A673 (cell line): ENCODE results near the gene ACOXL. TPM values are rescaled to one million over a fixed set of nuclear protein-coding genes. Genes with fewer than 3 reads are reported as not detected.

Experiments
- BruUV-seq: library from RNA; stranded (reverse); fragments of 400-500 nt; replicated peaks from 2 replicates; lab custom pipeline; 2021; lab: Mats Ljungman, UMichigan
- CTCF ChIA-PET: fragments of 300-600 bp; sonication (Branson Sonifier 250); formaldehyde crosslinking; loops from one replicate; lab custom pipeline; 2022; ENCODE audit warnings: antibody characterized with exemption; lab: Charles Lee
- POLR2A ChIA-PET: fragments of 300-600 bp; sonication (Branson Sonifier 250); formaldehyde crosslinking; loops from one replicate; lab custom pipeline; 2022; ENCODE audit warnings: antibody characterized with exemption; ENCODE audit not compliant: low non-redundant PET; lab: Charles Lee
- DNase-seq: peaks from one replicate; pipeline ENCODE4 v3.0.0-alpha.2; 2015; ENCODE audit warnings: low spot score
- H3K27ac ChIP-seq: fragments of 200-600 bp; sonication (generic); 2 replicates; pipeline ENCODE4 v1.5.1; 2016; ENCODE audit warnings: mixed run types, low read depth, mild to moderate bottlenecking, mixed read lengths, antibody characterized with exemption, low read length; ENCODE audit not compliant: poor library complexity, severe bottlenecking
- H3K27me3 ChIP-seq: fragments of 200-600 bp; sonication (generic); replicated peaks from 2 replicates; pipeline ENCODE4 v1.6.1; 2017; ENCODE audit warnings: mixed run types, low read depth, mild to moderate bottlenecking, mixed read lengths, antibody characterized with exemption, low read length; ENCODE audit not compliant: insufficient read depth, poor library complexity
- H3K36me3 ChIP-seq: fragments of 200-600 bp; sonication (generic); 2 replicates; pipeline ENCODE4 v1.6.1; 2016; ENCODE audit warnings: mixed run types, mild to moderate bottlenecking, mixed read lengths, antibody characterized with exemption, low read length; ENCODE audit not compliant: insufficient read depth, poor library complexity, severe bottlenecking
- H3K4me1 ChIP-seq: fragments of 200-600 bp; sonication (generic); 2 replicates; pipeline ENCODE4 v1.6.1; 2017; ENCODE audit warnings: mixed run types, mild to moderate bottlenecking, mixed read lengths, antibody characterized with exemption, low read length; ENCODE audit not compliant: insufficient read depth, poor library complexity, severe bottlenecking
- H3K4me3 ChIP-seq: fragments of 200-600 bp; sonication (generic); 2 replicates; pipeline ENCODE4 v1.5.1; 2016; ENCODE audit warnings: low read depth, mixed run types, mild to moderate bottlenecking, mixed read lengths, low read length; ENCODE audit not compliant: poor library complexity, severe bottlenecking
- H3K9me3 ChIP-seq: fragments of 200-600 bp; sonication (generic); 2 replicates; pipeline ENCODE4 v1.6.1; 2016; ENCODE audit warnings: mixed run types, low read depth, mild to moderate bottlenecking, mixed read lengths, antibody characterized with exemption, low read length; ENCODE audit not compliant: poor library complexity, severe bottlenecking
- CTCF ChIP-seq: fragments of 300-800, 200-600 bp; sonication (generic); conservative IDR thresholded peaks from 2 replicates; pipeline ENCODE4 v1.5.1; 2017; ENCODE audit warnings: low read depth, mild to moderate bottlenecking, antibody characterized with exemption, low read length, moderate library complexity, mixed read lengths
- EZH2 ChIP-seq: fragments of 200-600 bp; sonication (generic); IDR thresholded peaks from 2 replicates; pipeline ENCODE4 v1.6.1; 2017; ENCODE audit warnings: borderline replicate concordance, low read depth, mild to moderate bottlenecking, mixed read lengths, antibody characterized with exemption, low read length; ENCODE audit not compliant: poor library complexity, severe bottlenecking
- intact Hi-C: fragments of 100-400 bp; cut with micrococcal nuclease; formaldehyde crosslinking; loops from one replicate; pipeline ENCODE4 v1.10.0; 2022; ENCODE audit not compliant: unreplicated experiment
- total RNA-seq: library from RNA; stranded (reverse); gene quantifications from 2 replicates; pipeline ENCODE4 v1.2.3, GENCODE V29; 2021

ACOXL gene
- total RNA-seq, 1 experiment from 2014 or later, result not detected

DNA sequence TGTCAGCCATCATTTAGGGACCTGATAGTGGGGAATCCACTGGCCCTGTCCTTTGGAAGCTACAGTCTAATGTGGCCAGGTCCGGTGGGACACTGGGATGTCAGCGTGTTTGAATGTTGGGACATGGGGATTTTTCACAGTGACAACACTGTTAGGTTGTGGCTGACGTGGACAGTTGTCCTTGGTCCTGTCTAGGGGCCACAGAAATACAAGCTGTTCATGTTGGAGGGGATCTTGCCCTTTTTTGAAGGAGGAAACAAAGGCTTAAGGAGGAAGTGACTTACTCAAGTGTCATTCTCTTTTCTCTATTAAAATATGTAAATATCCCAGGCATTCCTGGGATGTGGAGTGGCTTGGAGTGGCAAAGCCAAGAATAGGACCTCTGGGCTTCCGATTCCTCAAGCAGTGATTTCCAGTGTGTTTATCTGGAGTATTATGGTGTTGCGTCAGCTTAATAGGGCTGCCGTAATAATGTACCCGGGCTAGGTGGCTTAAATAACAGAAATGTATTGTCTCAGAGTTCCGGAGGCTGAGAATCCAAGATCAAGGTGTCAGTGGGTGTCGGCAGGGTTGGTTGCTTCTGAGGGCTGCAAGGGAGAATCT, 8.5 kb downstream of the ACOXL start:
- Histone ChIP-seq H3K4me3 (no peak overlapping the region), H3K27ac (no peak overlapping the region), H3K27me3 (peaks cover 12% of the 10 kb centered on the region), H3K36me3 (no peaks in the 10 kb centered on the region), H3K4me1 (no peaks in the 10 kb centered on the region), H3K9me3 (no peaks in the 10 kb centered on the region)
- TF ChIP-seq CTCF (no peak), EZH2 (no peak)
- intact Hi-C loops, result no loop called here
- no peak for DNase-seq
- BruUV-seq, result no TSS peak
- POLR2A ChIA-PET, result interaction anchor here (0.6 kb wide), 1 partner anchor 1822 kb away, joined by 3 read pairs; no protein-coding TSS in a partner anchor
- CTCF ChIA-PET, result no interaction called here

- peaks cover 7% of the 10 kb centered on the region for H3K27me3 ChIP-seq
- H3K9me3 ChIP-seq, result no peaks in the 10 kb centered on the region
- BruUV-seq, result no TSS peak
- DNase-seq, result no peak
- no peak overlapping the region for H3K27ac ChIP-seq
- CTCF ChIA-PET, result no interaction called here
- no peaks in the 10 kb centered on the region for H3K4me1 ChIP-seq
- intact Hi-C loops, result no loop called here
- POLR2A ChIA-PET, result no interaction called here
- no peak overlapping the region for H3K4me3 ChIP-seq
- TF ChIP-seq CTCF (no peak), EZH2 (no peak)
- H3K36me3 ChIP-seq, result no peaks in the 10 kb centered on the region
Observed at GRCh38 chr2:110741491-110741980, 9.2 kb downstream of the ACOXL start.

- TF ChIP-seq EZH2 (no peak), CTCF (no peak)
Observed at GRCh38 chr2:110742412-110742811, 10.0 kb downstream of the ACOXL start.

More at GRCh38 chr2:110742412-110742811, 10.0 kb downstream of the ACOXL start:
- ChIA-PET CTCF (no interaction called here), POLR2A (no interaction called here)
- no peaks in the 10 kb centered on the region for H3K9me3 ChIP-seq
- no peak overlapping the region for H3K27ac ChIP-seq
- no peak for DNase-seq
- H3K27me3 ChIP-seq, result peaks cover 8% of the 10 kb centered on the region
- BruUV-seq, result no TSS peak
- H3K4me3 ChIP-seq, result no peak overlapping the region
- no peaks in the 10 kb centered on the region for H3K36me3 ChIP-seq
- intact Hi-C loops, result no loop called here
- no peaks in the 10 kb centered on the region for H3K4me1 ChIP-seq
